ENCODE data around the gene CD82. TPM values are rescaled to one million over a fixed set of nuclear protein-coding genes. Genes with fewer than 3 reads are reported as not detected.

Gene CD82
- total RNA-seq, 1 experiment from 2014 or later = 4.5 TPM

- H3K79me1 ChIP-seq (ENCODE audit: insufficient read depth, low read depth, low read length, poor library complexity, severe bottlenecking) = no peaks in the 10 kb centered on the region
- Mint-ChIP-seq H3K27me3 (ENCODE audit: low read depth) (peaks cover 46% of the 10 kb centered on the region), H3K36me3 (ENCODE audit: insufficient read depth in 1 of 3, low read depth in 3 of 3) (no peaks in the 10 kb centered on the region), H3K4me1 (peaks cover 48 to 58% of the 10 kb centered on the region in 2 experiments), H3K4me3 (no peak overlapping the region; a peak in 1 of 5 replicates), H3K27ac (no peak overlapping the region), H3K9me3 (no peaks in the 10 kb centered on the region)
- no peak for DNase-seq
- H4K5ac ChIP-seq (ENCODE audit: insufficient read length, low read depth, low read length) = no peak overlapping the region
- H3T11ph ChIP-seq (ENCODE audit: low read length) = no peak overlapping the region
- no peak overlapping the region for H2AFZ ChIP-seq (ENCODE audit: low read length)
- no peak overlapping the region for H3K23ac ChIP-seq (ENCODE audit: insufficient read length, low read depth, low read length)
- no peaks in the 10 kb centered on the region for H3K9me3 ChIP-seq (ENCODE audit: control insufficient read depth, low read depth, low read length)
- no peak overlapping the region for H2BK5ac ChIP-seq (ENCODE audit: insufficient read length, low read length)
- no peak overlapping the region for H3K4me2 ChIP-seq (ENCODE audit: insufficient read depth, insufficient read length, low read length)
- H3K27me3 ChIP-seq (ENCODE audit: insufficient read depth, low read length) = peaks cover 2% of the 10 kb centered on the region; the same call in 1 of the 2 replicates
- H3K23me2 ChIP-seq (ENCODE audit: insufficient read length, low read depth, low read length, poor library complexity, severe bottlenecking) = peaks cover 9% of the 10 kb centered on the region
- H2BK12ac ChIP-seq (ENCODE audit: insufficient read length, low read depth, low read length) = no peak overlapping the region
- no peak overlapping the region for H2BK20ac ChIP-seq (ENCODE audit: low read depth, low read length, poor library complexity, severe bottlenecking)
- H3K79me2 ChIP-seq (ENCODE audit: insufficient read depth, low read length) = no peaks in the 10 kb centered on the region
- no CpG with 5 or more reads among the region's 3 CpGs for WGBS (ENCODE audit: extremely low coverage, insufficient read length, low lambda C conversion rate)
- H2BK15ac ChIP-seq (ENCODE audit: low read depth, low read length) = no peak overlapping the region
- no peak overlapping the region for H3K14ac ChIP-seq (ENCODE audit: insufficient read depth, low read length)
- no peak overlapping the region for H4K91ac ChIP-seq (ENCODE audit: insufficient read length, low read depth, low read length)
- no peak overlapping the region for H3K4ac ChIP-seq (ENCODE audit: low read depth, low read length)
- no peak for TF ChIP-seq CTCF (conservative IDR thresholded peaks at IDR 0.05)
- H3K18ac ChIP-seq (ENCODE audit: insufficient read length, low read depth, low read length) = no peak overlapping the region
- peaks cover 3% of the 10 kb centered on the region; the same call in 1 of the 2 replicates for H3K4me1 ChIP-seq (ENCODE audit: insufficient read depth, low read length)
- no peak overlapping the region for H2BK120ac ChIP-seq (ENCODE audit: low read depth, low read length, poor library complexity, severe bottlenecking)
- H4K20me1 ChIP-seq (ENCODE audit: control insufficient read depth, insufficient read depth, insufficient read length) = no peaks in the 10 kb centered on the region
- no peak overlapping the region for H3K9ac ChIP-seq (ENCODE audit: extremely low read depth, insufficient read length, low read length)
- H3K56ac ChIP-seq (ENCODE audit: insufficient read length, low read depth, low read length) = no peak overlapping the region
- H4K8ac ChIP-seq (replicated peaks; ENCODE audit: insufficient read length, low read depth, low read length) = no peak overlapping the region
- no peak overlapping the region for H3K27ac ChIP-seq (ENCODE audit: insufficient read length, low read depth, low read length)
- H2AK5ac ChIP-seq (ENCODE audit: insufficient read length, low read length) = no peak overlapping the region
Observed at GRCh38 chr11:44561275-44561805, 4.1 kb upstream of the CD82 start.
